Thymus (tissue), 2 donors: ENCODE results near the gene CAVIN1. TPM values are rescaled to one million over a fixed set of nuclear protein-coding genes. Genes with fewer than 3 reads are reported as not detected.

Experiments used
- polyA plus RNA-seq: library from polyadenylated mRNA; stranded (reverse); fragments of 200-250 nt; gene quantifications from one replicate; pipeline ENCODE4 v1.2.3, GENCODE V29; 2013
- total RNA-seq: library from RNA; stranded (reverse); fragments of 120-200 nt; gene quantifications from one replicate; pipeline ENCODE4 v1.2.4, GENCODE V29; 2013
- donor health status: healthy.

CAVIN1 gene
- total and polyA plus RNA-seq, 2 donors, result 16.4 to 47.0 TPM

Other genes with a start within 250 kb of the CAVIN1 start
- 0.05 TPM for gene KCNH4, start 242.1 kb downstream of the CAVIN1 start, total RNA-seq
- gene KCNH4, start 242.1 kb downstream of the CAVIN1 start, polyA plus RNA-seq, result 0.09 TPM
- 0.19 TPM for gene HCRT, start 237.8 kb downstream of the CAVIN1 start, total RNA-seq
- 0.23 TPM for gene HCRT, start 237.8 kb downstream of the CAVIN1 start, polyA plus RNA-seq
- gene GHDC, start 228.8 kb downstream of the CAVIN1 start, total RNA-seq, result 8.6 TPM
- 19.6 TPM for gene GHDC, start 228.8 kb downstream of the CAVIN1 start, polyA plus RNA-seq
- gene STAT5B, start 146.9 kb downstream of the CAVIN1 start, total RNA-seq, result 40.9 TPM
- gene STAT5B, start 146.9 kb downstream of the CAVIN1 start, polyA plus RNA-seq, result 51.6 TPM
- gene STAT5A, start 134.8 kb downstream of the CAVIN1 start, total RNA-seq, result 47.4 TPM
- gene STAT5A, start 134.8 kb downstream of the CAVIN1 start, polyA plus RNA-seq, result 37.6 TPM
- 69.2 TPM for gene STAT3, start 34.8 kb downstream of the CAVIN1 start, total RNA-seq
- gene STAT3, start 34.8 kb downstream of the CAVIN1 start, polyA plus RNA-seq, result 57.6 TPM
- 15.4 TPM for gene ATP6V0A1, start 35.6 kb upstream of the CAVIN1 start, total RNA-seq
- gene ATP6V0A1, start 35.6 kb upstream of the CAVIN1 start, polyA plus RNA-seq, result 47.7 TPM
- 10.0 TPM for gene NAGLU, start 113.0 kb upstream of the CAVIN1 start, total RNA-seq
- gene NAGLU, start 113.0 kb upstream of the CAVIN1 start, polyA plus RNA-seq, result 33.6 TPM
- gene HSD17B1, start 129.7 kb upstream of the CAVIN1 start, total RNA-seq, result 1.1 TPM
- gene HSD17B1, start 129.7 kb upstream of the CAVIN1 start, polyA plus RNA-seq, result 6.1 TPM
- gene COASY, start 138.9 kb upstream of the CAVIN1 start, total RNA-seq, result 20.7 TPM
- 89.3 TPM for gene COASY, start 138.9 kb upstream of the CAVIN1 start, polyA plus RNA-seq
- 29.3 TPM for gene MLX, start 143.8 kb upstream of the CAVIN1 start, total RNA-seq
- 45.2 TPM for gene MLX, start 143.8 kb upstream of the CAVIN1 start, polyA plus RNA-seq
- 7.2 TPM for gene PSMC3IP, start 154.5 kb upstream of the CAVIN1 start, total RNA-seq
- 5.1 TPM for gene PSMC3IP, start 154.5 kb upstream of the CAVIN1 start, polyA plus RNA-seq
- 40.0 TPM for gene RETREG3, start 186.1 kb upstream of the CAVIN1 start, total RNA-seq
- gene RETREG3, start 186.1 kb upstream of the CAVIN1 start, polyA plus RNA-seq, result 33.7 TPM
- gene TUBG1, start 186.4 kb upstream of the CAVIN1 start, total RNA-seq, result 24.1 TPM
- 11.4 TPM for gene TUBG1, start 186.4 kb upstream of the CAVIN1 start, polyA plus RNA-seq
- gene TUBG2, start 236.0 kb upstream of the CAVIN1 start, total RNA-seq, result 3.0 TPM
- gene TUBG2, start 236.0 kb upstream of the CAVIN1 start, polyA plus RNA-seq, result 11.3 TPM